Stimulated activated naive CD8-positive, alpha-beta T cell treated with anti-CD3 and anti-CD28 coated beads, Interleukin-15, Interleukin-2, amounts not matched to agents 100 U/mL and 50 U/mL, for 24 hours (primary cell): ENCODE data around the gene DPY19L1.
"Not testable (repeated sequence)": the region's sequence is repeated elsewhere in the genome, so short reads cannot be mapped to it uniquely, and the experiment has no call there.

ENCODE experiments used
- ATAC-seq: fragments of 150-1000 bp; cut with Tn5 transposase; one replicate; pipeline ENCODE4 v1.10.0; 2021
- DNase-seq: peaks from one replicate; pipeline ENCODE4 v3.0.0; 2021

DPY19L1 gene

DNA sequence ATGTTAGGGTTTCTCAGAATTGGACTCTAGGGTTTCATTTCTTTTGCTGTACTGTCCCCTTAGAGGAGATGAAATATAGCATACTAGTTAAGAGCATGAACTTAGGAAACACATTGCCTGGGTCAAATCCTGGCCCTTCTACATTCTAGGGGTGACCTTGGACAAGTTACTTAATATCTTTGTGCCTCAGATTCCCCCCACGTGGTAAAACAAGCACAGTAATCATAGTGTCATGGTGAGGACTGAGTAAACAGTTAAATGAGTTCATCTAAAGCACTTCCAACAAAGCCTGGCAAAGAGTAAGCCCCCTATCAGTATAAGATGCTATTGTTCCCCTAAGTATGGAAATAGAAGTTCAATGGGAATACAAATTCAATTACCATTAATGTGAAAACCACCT is 5.1 kb downstream of the DPY19L1 start:
- ATAC-seq, result no peak
- DNase-seq, result no peak

GRCh38 chr7:35030848-35031247 is 6.4 kb downstream of the DPY19L1 start:
- DNase-seq, result no peak
- ATAC-seq, result no peak

GRCh38 chr7:35029311-35029710 is 8.0 kb downstream of the DPY19L1 start:
- ATAC-seq, result no peak

DNA sequence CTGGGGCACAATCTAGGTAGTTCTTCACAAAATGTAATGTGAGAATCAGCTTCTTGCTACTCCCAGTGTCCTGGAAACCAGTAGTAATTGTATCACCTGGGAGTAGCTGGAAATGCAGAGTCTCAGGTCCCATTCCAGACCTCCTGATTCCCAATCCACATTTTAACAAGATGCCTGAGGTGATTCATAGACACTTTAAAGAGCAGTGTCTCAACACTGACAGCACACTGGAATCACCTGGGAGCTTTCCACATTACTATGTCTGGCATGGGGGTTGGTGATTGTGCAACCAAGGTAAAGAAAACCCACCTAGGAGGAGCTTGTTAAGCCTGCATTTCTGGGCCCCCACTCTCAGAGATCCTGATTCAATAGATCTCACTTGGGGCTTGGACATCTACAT is 11.1 kb downstream of the DPY19L1 start:
- DNase-seq (no peak), ATAC-seq (no peak)

More at GRCh38 chr7:35029311-35029710, 8.0 kb downstream of the DPY19L1 start:
- no peak for DNase-seq

GRCh38 chr7:35025369-35025870 is 11.9 kb downstream of the DPY19L1 start:
- no peak for DNase-seq
- ATAC-seq, result no peak

DNA sequence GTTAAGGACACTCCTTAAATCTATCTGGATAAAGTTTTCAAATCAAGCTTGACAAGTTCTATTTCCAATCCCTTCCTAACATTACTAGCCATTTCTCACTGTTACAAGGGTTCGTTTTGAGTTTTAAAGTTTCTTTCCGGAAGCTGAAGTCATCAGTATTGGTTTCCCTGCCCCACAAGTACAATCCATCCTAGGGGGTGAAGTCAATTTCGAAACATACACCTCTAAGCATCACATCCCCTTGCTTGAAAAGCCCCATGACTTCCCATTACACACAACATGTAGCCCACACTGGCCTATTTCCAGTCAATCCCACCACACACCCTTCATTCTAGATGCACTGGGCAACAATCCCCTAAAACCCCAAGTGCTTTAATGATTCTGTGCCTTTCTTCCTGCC is 13.0 kb downstream of the DPY19L1 start:
- no peak for ATAC-seq

GRCh38 chr7:35022725-35023124 is 14.6 kb downstream of the DPY19L1 start:
- no peak for ATAC-seq

More for the DNA sequence above, 13.0 kb downstream of the DPY19L1 start:
- DNase-seq, result no peak

GRCh38 chr7:35021445-35021844 is 15.8 kb downstream of the DPY19L1 start:
- no peak for DNase-seq
- no peak for ATAC-seq

More at GRCh38 chr7:35022725-35023124, 14.6 kb downstream of the DPY19L1 start:
- DNase-seq, result no peak

DNA sequence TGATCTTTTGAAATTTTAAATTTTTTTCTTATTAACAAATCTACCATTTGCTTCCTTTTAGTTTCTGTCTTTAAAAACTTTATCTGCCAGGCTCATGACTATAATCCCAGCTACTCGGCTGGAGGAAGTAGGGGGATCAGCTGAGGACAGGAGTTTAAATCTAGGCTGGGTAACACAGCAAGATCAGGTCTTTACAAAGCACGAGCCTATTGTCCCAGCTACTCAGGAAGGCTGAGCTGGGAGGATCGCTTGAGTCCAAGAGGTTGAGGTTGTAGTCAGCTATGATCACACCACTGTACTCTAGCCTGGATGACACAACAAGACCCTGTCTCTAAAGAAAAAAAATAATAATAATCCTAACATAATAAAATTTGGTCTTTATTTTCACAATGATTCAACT is 17.5 kb downstream of the DPY19L1 start:
- DNase-seq (no peak), ATAC-seq (no peak)

DNA sequence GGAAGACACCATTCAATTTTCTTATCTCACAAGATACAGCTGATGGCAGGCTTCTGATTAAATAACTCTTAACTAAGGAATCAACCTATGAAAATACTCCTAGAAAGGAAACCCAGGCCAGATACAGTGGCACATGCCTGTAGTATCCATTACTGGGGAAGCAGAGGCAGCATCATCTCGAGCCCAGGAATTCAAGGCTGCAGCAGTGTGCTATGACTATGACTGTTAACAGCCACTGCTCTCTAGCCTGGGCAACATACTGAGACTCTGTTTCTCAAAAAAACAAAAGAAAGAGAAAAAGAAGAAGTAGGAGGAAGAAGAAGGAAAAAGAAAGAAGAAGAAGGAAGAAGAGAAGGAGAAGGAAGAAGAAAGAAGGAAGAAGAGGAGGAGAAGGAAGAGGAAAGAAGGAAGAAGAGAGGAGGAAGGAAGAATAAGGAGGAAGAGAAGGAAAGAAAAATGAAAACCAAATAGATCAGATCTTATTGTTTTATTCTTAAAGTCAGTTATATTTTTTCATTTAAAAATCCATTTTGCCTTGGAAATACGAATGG is 18.0 kb downstream of the DPY19L1 start:
- no peak for DNase-seq
- no peak for ATAC-seq

DNA sequence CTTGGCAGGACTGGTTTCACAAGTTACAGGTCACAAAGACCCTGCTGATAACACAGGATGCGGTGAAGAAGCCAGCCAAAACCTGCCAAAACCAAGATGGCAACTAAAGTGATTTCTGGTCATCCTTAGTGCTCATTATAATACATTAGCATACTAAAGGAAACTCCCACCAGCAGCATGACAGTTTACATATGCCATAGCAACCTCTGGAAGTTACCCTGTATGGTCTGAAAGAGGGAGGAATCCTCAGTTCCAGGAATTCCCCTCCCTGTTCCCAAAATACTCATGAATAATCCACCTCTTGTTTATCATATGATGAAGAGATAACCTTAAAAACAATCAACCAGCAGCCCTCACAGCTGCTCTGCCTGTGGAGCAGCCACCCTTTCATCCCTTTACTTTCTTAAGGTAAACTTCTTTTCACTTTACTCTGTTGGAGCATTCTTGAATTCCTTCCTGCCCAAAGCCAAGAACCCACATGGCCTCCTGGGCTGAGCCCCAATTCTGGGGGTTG is 21.9 kb downstream of the DPY19L1 start:
- DNase-seq (no peak), ATAC-seq (no peak)

DNA sequence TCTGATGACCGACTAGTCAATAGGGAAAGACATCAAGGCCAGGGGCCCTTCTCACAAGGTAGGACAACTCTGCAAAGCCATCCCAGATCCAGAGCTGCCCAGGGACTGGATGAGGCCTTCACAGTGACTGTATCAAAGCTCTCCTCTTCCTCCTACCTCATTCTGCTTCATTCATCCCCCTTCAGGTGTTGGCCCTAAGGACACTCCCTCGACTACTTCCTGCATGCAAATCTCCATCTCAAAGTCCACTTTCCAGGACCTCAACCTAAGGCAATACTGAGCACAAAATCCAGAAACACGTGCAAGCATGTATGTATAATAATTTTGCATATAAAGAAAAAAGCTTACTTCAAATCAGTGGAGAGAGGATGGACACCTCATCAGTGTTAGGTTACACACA is 25.1 kb downstream of the DPY19L1 start:
- DNase-seq, result no peak
- no peak for ATAC-seq

DNA sequence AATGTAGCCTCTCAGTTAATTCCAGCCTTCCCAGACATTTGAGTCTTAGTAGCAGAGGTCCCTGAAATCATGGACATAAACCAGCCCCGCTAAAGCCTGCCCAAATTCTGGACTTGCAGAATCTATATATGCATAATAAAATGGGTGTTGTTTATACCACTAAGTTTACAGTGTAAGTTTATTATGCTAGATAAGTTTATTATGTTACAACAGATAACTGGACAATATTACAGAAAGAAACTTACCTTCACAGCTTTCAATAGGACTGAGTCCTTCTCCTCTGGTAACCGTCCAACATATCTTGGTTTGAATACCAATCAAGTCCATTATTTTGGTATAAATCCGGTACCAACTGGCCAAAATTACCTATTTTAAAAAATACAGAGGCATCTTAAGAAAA is 26.2 kb downstream of the DPY19L1 start:
- DNase-seq (no peak), ATAC-seq (no peak)

- no peak for ATAC-seq
- DNase-seq, result no peak
Observed at GRCh38 chr7:35007768-35008167, 29.5 kb downstream of the DPY19L1 start.

GRCh38 chr7:35004531-35005095 is 32.7 kb downstream of the DPY19L1 start:
- ATAC-seq (no peak), DNase-seq (no peak)

GRCh38 chr7:35003679-35004303 is 33.5 kb downstream of the DPY19L1 start:
- ATAC-seq, result no peak
- no peak for DNase-seq

DNA sequence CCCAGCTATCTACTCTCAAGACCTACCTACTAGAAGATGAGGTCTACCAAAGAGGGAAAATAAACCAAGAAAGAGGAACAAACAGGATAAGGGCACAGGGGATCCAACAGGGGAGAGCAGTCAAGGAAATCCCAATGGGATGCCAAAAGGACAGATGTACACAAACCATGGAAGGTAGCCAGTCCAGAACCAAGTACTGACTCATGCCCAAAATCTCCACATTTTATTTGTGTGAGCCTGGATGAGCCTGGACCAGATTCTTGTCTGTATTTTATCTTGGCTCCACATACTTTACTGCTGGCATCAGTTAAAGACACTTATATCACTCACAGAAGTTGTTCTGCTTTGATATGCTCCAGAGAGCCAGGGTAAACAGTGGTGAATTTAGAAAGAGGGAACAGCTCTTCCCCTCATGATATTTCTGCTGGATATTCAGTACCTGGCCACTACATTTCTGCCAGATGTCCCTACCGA is 34.1 kb downstream of the DPY19L1 start:
- not testable (repeated sequence) for ATAC-seq, DNase-seq

GRCh38 chr7:34998335-34998734 is 39.0 kb downstream of the DPY19L1 start:
- ATAC-seq, DNase-seq: not testable (repeated sequence)

- DNase-seq, ATAC-seq: not testable (repeated sequence)
Observed at GRCh38 chr7:34996423-34997090, 40.7 kb downstream of the DPY19L1 start.

GRCh38 chr7:34995757-34996156 is 41.5 kb downstream of the DPY19L1 start:
- DNase-seq, result no peak
- ATAC-seq, result no peak

GRCh38 chr7:34991938-34992840 is 45.1 kb downstream of the DPY19L1 start:
- peak; percentile 94 for ATAC-seq
- DNase-seq, result peak; percentile 22
